Measurements from ENCODE around the gene DLG4.

GRCh38 chr17:7235693-7236665 is 16.3 kb upstream of the DLG4 start:
- no peak for TF ChIP-seq EZH2 (IDR thresholded peaks at IDR 0.05)
- no peak for TF ChIP-seq POLR2AphosphoS5 (IDR thresholded peaks at IDR 0.05; ENCODE audit: borderline replicate concordance, low read depth, low read length)
- no peak for TF ChIP-seq FOXP2 (optimal IDR thresholded peaks at IDR 0.05; ENCODE audit: control extremely low read depth, extremely low read length, insufficient read depth)
